Glomerular visceral epithelial cell (primary cell): Measurements from ENCODE around the gene TPCN2.
A peak's percentile ranks its signal among the peaks of the same experiment; 100 is the strongest.

ENCODE experiments used
- DNase-seq: peaks from one replicate; pipeline ENCODE4 v3.0.0-alpha.2; 2016; ENCODE audit errors: extremely low spot score

The TPCN2 gene

GRCh38 chr11:69165775-69166174 lies 117.0 kb downstream of the TPCN2 start:
- no peak for DNase-seq

DNA sequence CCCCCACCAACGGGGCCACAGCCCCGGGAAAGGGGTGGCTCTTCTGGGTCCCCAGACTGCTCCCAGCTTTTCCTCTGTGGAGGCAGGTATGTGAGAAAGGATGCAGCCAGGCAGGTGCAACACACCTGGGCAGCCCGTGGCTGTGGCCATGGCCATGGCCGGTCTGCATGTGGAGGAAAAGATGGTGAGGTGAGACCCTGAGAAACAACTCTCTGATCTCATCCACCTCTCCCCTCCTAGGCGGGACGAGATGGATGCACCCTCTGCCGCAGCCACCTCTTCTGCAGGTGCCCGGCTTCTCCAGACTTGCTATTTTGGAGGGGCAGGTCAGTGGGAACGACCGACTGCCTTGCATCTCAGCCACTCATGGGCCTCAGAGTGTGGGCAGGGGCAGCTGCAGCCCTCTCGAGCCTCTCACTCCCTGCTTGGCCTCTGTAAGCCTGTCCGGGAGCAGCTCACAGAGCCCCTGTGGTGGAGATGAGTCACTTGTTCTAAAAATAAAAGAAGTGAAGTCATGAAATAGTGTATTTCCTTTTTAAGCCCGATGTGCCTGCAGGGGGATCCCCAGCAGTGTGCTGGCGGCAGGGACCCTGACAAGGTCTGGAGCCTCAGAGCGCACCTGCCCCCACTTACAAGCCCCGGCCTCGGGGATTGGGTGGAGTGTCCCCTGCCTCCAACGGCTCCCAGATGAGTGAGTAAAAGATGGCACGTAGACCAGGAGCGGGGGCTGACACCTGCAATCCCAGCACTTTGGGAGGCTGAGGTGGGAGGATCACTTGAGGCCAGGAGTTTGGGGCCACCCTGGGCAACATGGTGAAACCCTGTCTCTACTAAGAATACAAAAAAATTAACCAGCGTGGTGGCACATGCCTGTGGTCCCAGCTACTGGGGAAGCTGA lies 117.7 kb downstream of the TPCN2 start:
- DNase-seq, result peak; percentile 83

- DNase-seq, result no peak
Observed at GRCh38 chr11:69167130-69167915, 118.6 kb downstream of the TPCN2 start.

- no peak for DNase-seq
Observed at GRCh38 chr11:69167916-69168691, 119.4 kb downstream of the TPCN2 start.

DNA sequence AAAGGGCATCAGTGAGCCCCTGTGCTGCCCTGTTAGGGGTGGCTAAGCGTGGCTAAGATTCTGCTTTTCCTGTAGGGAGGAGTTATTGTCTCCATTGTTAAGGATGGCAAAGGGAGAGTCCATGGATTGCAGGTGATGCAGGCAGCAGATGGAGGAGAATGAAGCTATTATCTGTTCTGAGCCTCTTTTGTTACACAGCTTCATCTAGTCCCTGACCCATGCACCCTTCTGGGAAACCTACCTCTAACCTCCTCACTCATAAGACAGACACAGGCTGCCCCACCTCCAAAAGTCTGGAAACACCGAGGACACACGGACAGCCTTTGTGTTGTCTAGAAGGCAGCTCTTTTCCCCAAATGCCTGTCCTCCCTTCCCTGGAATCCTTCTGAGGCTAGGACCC lies 120.7 kb downstream of the TPCN2 start:
- no peak for DNase-seq

DNA sequence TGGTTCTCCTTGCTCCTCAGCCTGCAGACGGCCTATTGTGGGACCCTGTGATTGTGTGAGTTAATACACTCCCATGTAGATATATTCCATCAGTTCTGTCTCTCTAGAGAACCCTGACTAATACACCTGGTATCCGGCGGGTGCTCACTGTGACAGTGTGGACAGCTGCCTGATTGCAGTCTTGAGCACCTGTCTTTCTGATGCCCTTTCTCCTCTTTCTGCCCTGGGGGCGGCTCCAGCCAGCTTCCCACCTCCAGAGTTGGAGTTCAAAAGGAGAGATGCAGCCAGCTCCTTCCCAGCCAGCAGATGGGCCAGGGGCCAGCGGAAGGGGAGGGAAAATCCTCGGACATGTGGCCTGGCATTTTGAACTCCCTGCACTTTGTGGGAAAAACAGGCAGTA lies 122.0 kb downstream of the TPCN2 start:
- no peak for DNase-seq

- DNase-seq, result no peak
Observed at GRCh38 chr11:69171476-69172240, 122.9 kb downstream of the TPCN2 start.

- DNase-seq, result no peak
Observed at GRCh38 chr11:69172674-69173073, 123.9 kb downstream of the TPCN2 start.

GRCh38 chr11:69173331-69173730 lies 124.6 kb downstream of the TPCN2 start:
- no peak for DNase-seq

- no peak for DNase-seq
Observed at GRCh38 chr11:69173925-69174581, 125.3 kb downstream of the TPCN2 start.

DNA sequence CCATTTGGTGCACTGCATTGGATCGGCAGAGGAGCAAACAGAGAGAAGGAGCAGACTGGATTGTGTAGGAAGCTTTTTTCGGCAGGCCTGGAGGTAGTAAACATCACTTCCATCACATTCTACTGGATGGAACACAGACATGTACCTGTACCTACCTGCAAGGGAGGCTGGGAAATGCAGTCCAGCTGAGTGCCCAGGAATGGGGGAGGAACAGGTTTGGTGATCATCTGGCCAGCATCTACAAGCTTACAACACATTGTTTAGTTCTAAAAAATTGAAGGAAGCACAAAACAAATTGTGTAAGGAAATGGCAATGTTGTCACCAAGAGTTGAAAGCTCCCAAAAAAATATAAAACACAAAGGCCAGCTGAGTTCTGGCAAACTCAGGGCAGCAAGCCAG lies 126.1 kb downstream of the TPCN2 start:
- DNase-seq, result no peak

- no peak for DNase-seq
Observed at GRCh38 chr11:69178819-69179482, 130.2 kb downstream of the TPCN2 start.

- no peak for DNase-seq
Observed at GRCh38 chr11:69180226-69180625, 131.5 kb downstream of the TPCN2 start.

GRCh38 chr11:69180726-69181125 lies 132.0 kb downstream of the TPCN2 start:
- no peak for DNase-seq

DNA sequence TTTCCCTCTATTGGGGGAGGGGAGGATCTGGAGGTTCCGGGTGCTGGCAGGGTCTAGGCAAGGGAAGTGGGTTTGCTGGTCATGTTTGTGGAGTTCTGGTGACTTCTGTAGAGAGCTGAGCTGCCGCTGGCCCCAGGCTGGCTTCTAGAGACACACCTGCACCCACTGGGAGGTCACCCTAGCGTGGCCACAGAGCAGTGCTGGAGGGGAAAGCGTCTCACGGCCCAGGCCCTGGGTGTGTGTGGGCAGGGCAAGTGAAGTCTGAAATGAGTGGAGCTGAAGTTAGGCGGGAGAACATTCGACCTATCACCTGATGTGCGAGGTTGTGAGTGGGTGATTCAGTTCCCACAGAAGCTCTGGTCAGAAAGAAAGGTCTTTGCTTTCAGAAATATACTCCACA lies 134.9 kb downstream of the TPCN2 start:
- DNase-seq, result no peak
